ENCODE measurements around the gene TOGARAM1. TPM values are rescaled to one million over a fixed set of nuclear protein-coding genes. Genes with fewer than 3 reads are reported as not detected.

The TOGARAM1 gene
- total RNA-seq, 1 experiment from 2014 or later = 5.9 TPM

GRCh38 chr14:45123271-45123670, 161.3 kb downstream of the TOGARAM1 start:
- TF ChIP-seq CTCF (IDR thresholded peaks at IDR 0.05; ENCODE audit: insufficient read depth in 1 of 2, low read depth in 1 of 2, low read length in 1 of 2, severe bottlenecking in 1 of 2, unreplicated experiment in 1 of 2) = no peak
- Mint-ChIP-seq H3K36me3 (ENCODE audit: insufficient read depth, unreplicated experiment) (peaks cover 76% of the 10 kb centered on the region), H3K4me3 (ENCODE audit: unreplicated experiment) (no peak overlapping the region), H3K9me3 (ENCODE audit: unreplicated experiment) (no peaks in the 10 kb centered on the region), H3K4me1 (ENCODE audit: low read depth, unreplicated experiment) (no peaks in the 10 kb centered on the region), H3K27me3 (ENCODE audit: insufficient read depth, unreplicated experiment) (no peaks in the 10 kb centered on the region), H3K27ac (ENCODE audit: unreplicated experiment) (no peak overlapping the region)
- H3K9me3 ChIP-seq = no peaks in the 10 kb centered on the region
- intact Hi-C loops (cut with micrococcal nuclease; ENCODE audit: unreplicated experiment) = no loop called here
- DNase-seq = no peak
- CTCF ChIA-PET = no interaction called here
- H3K4me1 ChIP-seq = no peaks in the 10 kb centered on the region
- H3K36me3 ChIP-seq (ENCODE audit: control insufficient read depth, insufficient read depth, low read length) = no peaks in the 10 kb centered on the region; the same call in none of the 2 replicates
- H3K4me3 ChIP-seq (ENCODE audit: low read depth, low read length) = no peak overlapping the region
- no TSS peak for BruUV-seq (replicated peaks)
- POLR2A ChIA-PET = no interaction called here
- no peaks in the 10 kb centered on the region for H3K27me3 ChIP-seq (replicated peaks; ENCODE audit: control insufficient read depth, insufficient read depth, low read length)

Other genes with a start within 250 kb of the TOGARAM1 start
- gene KLHL28, start 243 bp upstream of the TOGARAM1 start, total RNA-seq (2022) = 3.6 and 4.7 TPM in 2 replicates
- 22.3 and 30.0 TPM in 2 replicates for gene PRPF39, start 121.9 kb downstream of the TOGARAM1 start, total RNA-seq (2022)
- 94.2 and 94.8 TPM in 2 replicates for gene FKBP3, start 172.3 kb downstream of the TOGARAM1 start, total RNA-seq (2022)
- gene FANCM, start 173.7 kb downstream of the TOGARAM1 start, total RNA-seq (2022) = 13.1 and 16.1 TPM in 2 replicates

Measured in Caco-2 (cell line).